Regular cardiac myocyte (primary cell): ENCODE measurements around the gene CAPN13. TPM values are rescaled to one million over a fixed set of nuclear protein-coding genes. Genes with fewer than 3 reads are reported as not detected.

Experiments
- total RNA-seq: library from RNA; depleted of rRNA; stranded (reverse); fragments of >200 nt; gene quantifications from 2 replicates; pipeline ENCODE4 v1.2.3, GENCODE V29; 2014

The CAPN13 gene
- total RNA-seq, result under 0.01 TPM in 1 of 2 replicates, not detected in the other

GRCh38 chr2:30807249-30807648 lies at the start of gene CAPN13:
CAPN13 (minus strand) TSS chr2:30807446; CDS start chr2:30787325, 20,121 bp downstream.

